Measurements from ENCODE around the gene KCNQ1OT1. TPM values are rescaled to one million over a fixed set of nuclear protein-coding genes. Genes with fewer than 3 reads are reported as not detected.

The KCNQ1OT1 gene
- 0.35 TPM for total RNA-seq
- long read RNA-seq = 0 reads

GRCh38 chr11:2699531-2700414, at the start of gene KCNQ1OT1:
Gene KCNQ1OT1 (minus strand): TSS chr11:2699994.
- ATAC-seq (ENCODE audit: poor library complexity) = peak; percentile 95
- DNase-seq = peak; percentile 93
- intact Hi-C loops (cut with DNase I) = loop anchor here (5.0 kb wide), 1 partner anchor 183 kb away; no protein-coding TSS in a partner anchor

GRCh38 chr11:2748814-2749554, 49.2 kb upstream of the KCNQ1OT1 start:
- intact Hi-C loops (cut with DNase I) = no loop called here
- DNase-seq (no peak), ATAC-seq (ENCODE audit: poor library complexity) (no peak)

GRCh38 chr11:2748061-2748813, 48.4 kb upstream of the KCNQ1OT1 start:
- intact Hi-C loops (cut with DNase I) = no loop called here

GRCh38 chr11:2747248-2748027, 47.6 kb upstream of the KCNQ1OT1 start:
- intact Hi-C loops (cut with DNase I) = no loop called here
- no peak for DNase-seq
- no peak for ATAC-seq (ENCODE audit: poor library complexity)

More at GRCh38 chr11:2748061-2748813, 48.4 kb upstream of the KCNQ1OT1 start:
- DNase-seq = no peak
- ATAC-seq (ENCODE audit: poor library complexity) = no peak

GRCh38 chr11:2746401-2747247, 46.8 kb upstream of the KCNQ1OT1 start:
- ATAC-seq (ENCODE audit: poor library complexity) = peak; percentile 14
- DNase-seq = peak; percentile 59
- intact Hi-C loops (cut with DNase I) = no loop called here

- DNase-seq (peak; percentile 36), ATAC-seq (ENCODE audit: poor library complexity) (no peak)
- intact Hi-C loops (cut with DNase I) = no loop called here
Observed at GRCh38 chr11:2745511-2745910, 45.7 kb upstream of the KCNQ1OT1 start.

GRCh38 chr11:2744166-2744565, 44.4 kb upstream of the KCNQ1OT1 start:
- DNase-seq (peak; percentile 41), ATAC-seq (ENCODE audit: poor library complexity) (peak; percentile 46)
- intact Hi-C loops (cut with DNase I) = no loop called here

- DNase-seq = no peak
- no peak for ATAC-seq (ENCODE audit: poor library complexity)
Observed at GRCh38 chr11:2743427-2744110, 43.8 kb upstream of the KCNQ1OT1 start.

GRCh38 chr11:2742611-2743426, 43.0 kb upstream of the KCNQ1OT1 start:
- DNase-seq (peak; percentile 27), ATAC-seq (ENCODE audit: poor library complexity) (no peak)
- intact Hi-C loops (cut with DNase I) = no loop called here

More at GRCh38 chr11:2743427-2744110, 43.8 kb upstream of the KCNQ1OT1 start:
- intact Hi-C loops (cut with DNase I) = no loop called here

GRCh38 chr11:2742201-2742600, 42.4 kb upstream of the KCNQ1OT1 start:
- ATAC-seq (ENCODE audit: poor library complexity) = no peak
- DNase-seq = peak; percentile 32
- intact Hi-C loops (cut with DNase I) = no loop called here

- peak; percentile 41 for DNase-seq
- ATAC-seq (ENCODE audit: poor library complexity) = peak; percentile 47
- intact Hi-C loops (cut with DNase I) = no loop called here
Observed at GRCh38 chr11:2741377-2742131, 41.8 kb upstream of the KCNQ1OT1 start.

- ATAC-seq (ENCODE audit: poor library complexity) (no peak), DNase-seq (peak; percentile 37)
- intact Hi-C loops (cut with DNase I) = no loop called here
Observed at GRCh38 chr11:2741006-2741376, 41.2 kb upstream of the KCNQ1OT1 start.

- no peak for ATAC-seq (ENCODE audit: poor library complexity)
- peak; percentile 29 for DNase-seq
- intact Hi-C loops (cut with DNase I) = no loop called here
Observed at GRCh38 chr11:2740275-2740940, 40.6 kb upstream of the KCNQ1OT1 start.

- intact Hi-C loops (cut with DNase I) = no loop called here
- peak; percentile 38 for DNase-seq
- ATAC-seq (ENCODE audit: poor library complexity) = no peak
Observed at GRCh38 chr11:2739531-2740274, 39.9 kb upstream of the KCNQ1OT1 start.
